Osteoblast (primary cell): ENCODE data around the gene NUP93. TPM values are rescaled to one million over a fixed set of nuclear protein-coding genes. Genes with fewer than 3 reads are reported as not detected.

Source experiments
- DNase-seq: peaks from one replicate; pipeline ENCODE4 v3.0.0; 2011; ENCODE audit warnings: low spot score, mixed read lengths; ENCODE audit not compliant: insufficient read length; ENCODE audit errors: missing footprints
- H2AFZ ChIP-seq: 2 replicates; pipeline ENCODE4 v1.6.0; 2011; ENCODE audit warnings: mild to moderate bottlenecking, low read length
- H3K27ac ChIP-seq: 2 replicates; pipeline ENCODE4 v1.5.1; 2011; ENCODE audit warnings: mild to moderate bottlenecking, low read depth, low read length, moderate library complexity
- H3K27me3 ChIP-seq: 2 replicates; pipeline ENCODE4 v1.6.0; 2012; ENCODE audit warnings: mild to moderate bottlenecking, control low read depth, inconsistent platforms, low read length, moderate library complexity; ENCODE audit not compliant: insufficient read depth
- H3K36me3 ChIP-seq: 2 replicates; pipeline ENCODE4 v1.5.1; 2011; ENCODE audit warnings: mild to moderate bottlenecking, low read length, control low read depth, moderate library complexity; ENCODE audit not compliant: insufficient read depth
- H3K4me1 ChIP-seq: 2 replicates; pipeline ENCODE4 v1.5.1; 2011; ENCODE audit warnings: mild to moderate bottlenecking, low read length, control low read depth, moderate library complexity; ENCODE audit not compliant: insufficient read depth
- H3K4me2 ChIP-seq: 2 replicates; pipeline ENCODE4 v1.6.0; 2011; ENCODE audit warnings: mild to moderate bottlenecking, low read length; ENCODE audit not compliant: insufficient read depth
- H3K4me3 ChIP-seq: fragments of 200-600 bp; sonication (generic); 3 replicates; pipeline ENCODE4 v1.5.1; 2012; ENCODE audit warnings: mild to moderate bottlenecking, low read length, inconsistent platforms; ENCODE audit not compliant: insufficient read depth
- H3K79me2 ChIP-seq: 2 replicates; pipeline ENCODE4 v1.6.0; 2012; ENCODE audit warnings: mild to moderate bottlenecking, low read length, control low read depth, inconsistent platforms; ENCODE audit not compliant: insufficient read depth
- H3K9me3 ChIP-seq: 2 replicates; pipeline ENCODE4 v1.5.1; 2011; ENCODE audit warnings: low read depth, low read length, control low read depth
- H4K20me1 ChIP-seq: 2 replicates; pipeline ENCODE4 v1.6.0; 2012; ENCODE audit warnings: mild to moderate bottlenecking, low read length, control low read depth; ENCODE audit not compliant: insufficient read depth
- CTCF ChIP-seq: IDR thresholded peaks from 2 replicates; pipeline ENCODE4 v1.5.1; 2011; ENCODE audit warnings: mild to moderate bottlenecking, low read depth, low read length, moderate library complexity; ENCODE audit errors: extremely low read depth
- total RNA-seq: library from RNA; depleted of rRNA; stranded (reverse); fragments of >200 nt; gene quantifications from 2 replicates; pipeline ENCODE4 v1.2.3, GENCODE V29; 2012

Gene NUP93
- total RNA-seq, 1 donor: 40.5 TPM

GRCh38 chr16:56787167-56787566, 57.2 kb downstream of the NUP93 start:
- Histone ChIP-seq H3K36me3 (no peaks in the 10 kb centered on the region), H3K4me1 (no peaks in the 10 kb centered on the region), H2AFZ (no peak overlapping the region), H3K27me3 (no peaks in the 10 kb centered on the region), H4K20me1 (no peaks in the 10 kb centered on the region), H3K27ac (no peak overlapping the region), H3K79me2 (peaks cover 19% of the 10 kb centered on the region), H3K4me3 (no peak overlapping the region), H3K9me3 (no peaks in the 10 kb centered on the region), H3K4me2 (no peak overlapping the region)
- no peak for TF ChIP-seq CTCF
- DNase-seq: no peak

GRCh38 chr16:56788435-56788834, 58.5 kb downstream of the NUP93 start:
- H3K79me2 ChIP-seq: peaks cover 18% of the 10 kb centered on the region
- no peak overlapping the region for H3K27ac ChIP-seq
- TF ChIP-seq CTCF: no peak
- H3K36me3 ChIP-seq: no peaks in the 10 kb centered on the region
- no peaks in the 10 kb centered on the region for H3K27me3 ChIP-seq
- H3K9me3 ChIP-seq: no peaks in the 10 kb centered on the region
- H3K4me3 ChIP-seq: no peak overlapping the region
- H3K4me2 ChIP-seq: no peak overlapping the region
- H3K4me1 ChIP-seq: no peaks in the 10 kb centered on the region
- DNase-seq: no peak
- no peaks in the 10 kb centered on the region for H4K20me1 ChIP-seq
- no peak overlapping the region for H2AFZ ChIP-seq

- peaks cover 18% of the 10 kb centered on the region for H3K79me2 ChIP-seq
- H3K36me3 ChIP-seq: no peaks in the 10 kb centered on the region
- H3K4me2 ChIP-seq: no peak overlapping the region
- no peak for DNase-seq
- no peaks in the 10 kb centered on the region for H3K4me1 ChIP-seq
- no peaks in the 10 kb centered on the region for H3K27me3 ChIP-seq
- no peak overlapping the region for H2AFZ ChIP-seq
- H3K9me3 ChIP-seq: no peaks in the 10 kb centered on the region
- TF ChIP-seq CTCF: peak; percentile 62
- H4K20me1 ChIP-seq: no peaks in the 10 kb centered on the region
- H3K4me3 ChIP-seq: no peak overlapping the region
- no peak overlapping the region for H3K27ac ChIP-seq
Observed at GRCh38 chr16:56789360-56789759, 59.4 kb downstream of the NUP93 start.

- H3K4me2 ChIP-seq: no peak overlapping the region
- H3K79me2 ChIP-seq: peaks cover 19% of the 10 kb centered on the region
- H3K36me3 ChIP-seq: no peaks in the 10 kb centered on the region
- no peaks in the 10 kb centered on the region for H3K27me3 ChIP-seq
- no peaks in the 10 kb centered on the region for H3K9me3 ChIP-seq
- H2AFZ ChIP-seq: no peak overlapping the region
- no peak for TF ChIP-seq CTCF
- H4K20me1 ChIP-seq: no peaks in the 10 kb centered on the region
- H3K4me3 ChIP-seq: no peak overlapping the region
- H3K4me1 ChIP-seq: no peaks in the 10 kb centered on the region
- DNase-seq: no peak
- H3K27ac ChIP-seq: no peak overlapping the region
Observed at GRCh38 chr16:56792967-56793366, 63.0 kb downstream of the NUP93 start.
